ENCODE measurements around the gene SGCG.

DNA sequence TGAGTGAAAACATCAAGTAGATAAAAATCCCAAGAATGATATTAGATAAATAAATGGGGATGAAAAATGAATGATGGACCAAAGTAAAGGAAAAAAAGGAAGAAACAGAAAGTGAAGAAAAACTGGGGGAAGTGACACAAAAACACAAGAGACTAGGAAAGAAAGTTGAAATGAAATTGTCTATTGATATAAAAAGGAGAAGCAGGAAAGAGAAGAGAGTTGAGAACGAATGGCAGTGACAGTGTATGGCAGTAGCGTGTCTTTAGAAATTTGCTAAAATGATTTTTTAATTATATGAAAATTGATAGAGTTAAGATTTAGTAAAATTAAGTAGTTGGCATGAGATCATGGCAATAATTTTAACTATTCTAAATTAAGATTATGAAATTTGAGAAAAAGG lies 36.3 kb upstream of the SGCG start:
- TF ChIP-seq SUZ12 (IDR thresholded peaks at IDR 0.05; ENCODE audit: extremely low read depth, insufficient read depth, insufficient read length) (no peak), YY1 (IDR thresholded peaks at IDR 0.05; ENCODE audit: insufficient read depth, insufficient read length) (no peak)

Data from NT2/D1 (cell line).